HepG2 (cell line): ENCODE results near the gene ADAMTS4. TPM values are rescaled to one million over a fixed set of nuclear protein-coding genes. Genes with fewer than 3 reads are reported as not detected.

Source experiments
- ATRX ChIP-seq: sonication (generic); formaldehyde crosslinking; IDR thresholded peaks from 2 replicates; pipeline ENCODE4 v1.4.0; 2020; ENCODE audit warnings: missing genetic modification reagents, borderline replicate concordance
- CCDC6 ChIP-seq: sonication (generic); formaldehyde crosslinking; IDR thresholded peaks from 2 replicates; pipeline ENCODE4 v1.8.1; 2022; ENCODE audit warnings: mild to moderate bottlenecking, missing genetic modification reagents, moderate library complexity
- KLF11 ChIP-seq: IDR thresholded peaks from 2 replicates; pipeline ENCODE4 v1.6.1; 2016; ENCODE audit warnings: missing compliant biosample characterization
- MEF2D ChIP-seq: sonication (generic); formaldehyde crosslinking; IDR thresholded peaks from 2 replicates; pipeline ENCODE4 v1.5.1; 2020; ENCODE audit warnings: mild to moderate bottlenecking, missing genetic modification reagents
- NFYC ChIP-seq: IDR thresholded peaks from 2 replicates; pipeline ENCODE4 v1.6.1; 2016; ENCODE audit warnings: missing genetic modification reagents, missing compliant biosample characterization
- PHB2 ChIP-seq: fragments of 450-650 bp; IDR thresholded peaks from 2 replicates; pipeline ENCODE4 v1.6.1; 2018; ENCODE audit not compliant: partially characterized antibody
- SP2 ChIP-seq: sonication (generic); formaldehyde crosslinking; IDR thresholded peaks from 2 replicates; pipeline ENCODE4 v1.5.1; 2020; ENCODE audit warnings: mild to moderate bottlenecking, missing genetic modification reagents
- SPEN ChIP-seq: sonication (generic); formaldehyde crosslinking; IDR thresholded peaks from 2 replicates; pipeline ENCODE4 v1.5.1; 2020; ENCODE audit warnings: low read depth, mild to moderate bottlenecking, missing genetic modification reagents
- SYNCRIP ChIP-seq: fragments of 200-400 bp; formaldehyde crosslinking; IDR thresholded peaks from 2 replicates; pipeline ENCODE4 v1.6.1; 2018; ENCODE audit warnings: mild to moderate bottlenecking, low read depth, low read length; ENCODE audit not compliant: insufficient read depth
- TBX3 ChIP-seq: fragments of 450-650 bp; IDR thresholded peaks from 2 replicates; pipeline ENCODE4 v1.6.1; 2017; ENCODE audit warnings: antibody characterized with exemption, mild to moderate bottlenecking, inconsistent platforms, borderline replicate concordance
- ZKSCAN8 ChIP-seq: IDR thresholded peaks from 2 replicates; pipeline ENCODE4 v1.6.1; 2016; ENCODE audit warnings: borderline replicate concordance, missing genetic modification reagents, missing compliant biosample characterization
- ZNF281 ChIP-seq: sonication (generic); formaldehyde crosslinking; IDR thresholded peaks from 2 replicates; pipeline ENCODE4 v1.4.0; 2020; ENCODE audit warnings: missing genetic modification reagents, borderline replicate concordance
- ZNF337 ChIP-seq: sonication (generic); formaldehyde crosslinking; IDR thresholded peaks from 2 replicates; pipeline ENCODE4 v1.5.1; 2020; ENCODE audit warnings: missing genetic modification reagents, low read depth, mild to moderate bottlenecking, borderline replicate concordance
- ZNF501 ChIP-seq: sonication (generic); formaldehyde crosslinking; IDR thresholded peaks from 2 replicates; pipeline ENCODE4 v1.5.1; 2020; ENCODE audit warnings: mild to moderate bottlenecking, moderate library complexity, missing genetic modification reagents
- ZNF605 ChIP-seq: sonication (generic); formaldehyde crosslinking; IDR thresholded peaks from 2 replicates; pipeline ENCODE4 v1.8.0; 2022; ENCODE audit warnings: mild to moderate bottlenecking, missing genetic modification reagents
- ZNF614 ChIP-seq: IDR thresholded peaks from 2 replicates; pipeline ENCODE4 v1.6.1; 2018; ENCODE audit warnings: missing biosample characterization, missing genetic modification reagents, inconsistent platforms, borderline replicate concordance
- polyA plus RNA-seq, 8 experiments: library from polyadenylated mRNA; depleted of rRNA in 3 of 8; stranded (reverse) in 7 of 8; unstranded in 1 of 8; fragments of >200 nt; fragmentation: Illumina TruSeq in 4 of 8; extraction: Trizol in 4 of 8; gene quantifications; 2 replicates each; pipeline versions ENCODE4 v1.2.1 to v1.2.3, GENCODE V29; 2011 to 2016; ENCODE audit warnings: low read depth in 4 of 8, missing spikeins in 1 of 8, mixed read lengths in 1 of 8; ENCODE audit not compliant: insufficient read depth in 1 of 8
- total RNA-seq, 5 experiments: library from RNA; depleted of rRNA; stranded (reverse); fragments of >200 nt; fragmentation: Illumina TruSeq; extraction: Trizol; gene quantifications; 2 replicates each; pipeline ENCODE4 v1.2.3, GENCODE V29; 2016; ENCODE audit warnings: low read depth in 1 of 5
- TF ChIP-seq, protein P1 (sequence below): sonication (generic); formaldehyde crosslinking; IDR thresholded peaks from 2 replicates; pipeline ENCODE4 v1.5.0; 2020; ENCODE audit warnings: missing genetic modification reagents
- TF ChIP-seq, protein P2 (sequence below): sonication (generic); formaldehyde crosslinking; conservative IDR thresholded peaks from 2 replicates; pipeline ENCODE4 v1.4.0; 2020; ENCODE audit warnings: missing genetic modification reagents
- TF ChIP-seq, protein P3 (sequence below): sonication (generic); formaldehyde crosslinking; IDR thresholded peaks from 2 replicates; pipeline ENCODE4 v1.4.0; 2020; ENCODE audit warnings: missing genetic modification reagents
- TF ChIP-seq, protein P4 (sequence below): sonication (generic); formaldehyde crosslinking; IDR thresholded peaks from 2 replicates; pipeline ENCODE4 v1.8.0; 2023; ENCODE audit warnings: mild to moderate bottlenecking, missing genetic modification reagents
- TF ChIP-seq, protein P5 (sequence below): sonication (generic); formaldehyde crosslinking; IDR thresholded peaks from 2 replicates; pipeline ENCODE4 v1.5.1; 2020; ENCODE audit warnings: mild to moderate bottlenecking, moderate library complexity, missing genetic modification reagents

ADAMTS4 gene
- total and polyA plus RNA-seq, 2 of the 13 experiments (the other 11 are each of a cell fraction or from before 2014, with no cell fraction given), result 0.51 to 1.7 TPM

DNA sequence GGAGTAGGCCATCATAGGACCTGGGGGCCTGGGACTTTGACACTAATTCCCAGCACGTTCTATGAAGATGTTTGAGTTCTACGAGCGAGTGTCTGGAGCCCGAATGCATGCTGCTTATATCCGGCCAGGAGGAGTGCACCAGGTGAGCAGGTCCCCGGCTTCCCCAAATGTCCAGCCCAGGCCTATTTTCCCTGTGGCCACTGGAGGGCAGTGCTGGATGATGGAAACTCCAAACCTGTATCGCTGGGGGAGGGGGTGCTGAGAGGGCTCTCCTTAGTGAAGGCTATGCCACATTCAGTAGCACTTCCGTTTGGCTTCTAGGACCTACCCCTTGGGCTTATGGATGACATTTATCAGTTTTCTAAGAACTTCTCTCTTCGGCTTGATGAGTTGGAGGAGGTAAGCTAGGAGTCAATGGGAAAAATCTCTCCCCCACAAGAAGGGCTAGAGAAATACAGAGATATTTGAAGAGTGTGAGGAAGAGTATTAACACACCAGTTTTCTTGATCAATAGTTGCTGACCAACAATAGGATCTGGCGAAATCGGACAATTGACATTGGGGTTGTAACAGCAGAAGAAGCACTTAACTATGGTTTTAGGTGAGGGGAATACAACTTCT is 11.0 kb upstream of the ADAMTS4 start (continued):
- TF ChIP-seq, protein P1, sequence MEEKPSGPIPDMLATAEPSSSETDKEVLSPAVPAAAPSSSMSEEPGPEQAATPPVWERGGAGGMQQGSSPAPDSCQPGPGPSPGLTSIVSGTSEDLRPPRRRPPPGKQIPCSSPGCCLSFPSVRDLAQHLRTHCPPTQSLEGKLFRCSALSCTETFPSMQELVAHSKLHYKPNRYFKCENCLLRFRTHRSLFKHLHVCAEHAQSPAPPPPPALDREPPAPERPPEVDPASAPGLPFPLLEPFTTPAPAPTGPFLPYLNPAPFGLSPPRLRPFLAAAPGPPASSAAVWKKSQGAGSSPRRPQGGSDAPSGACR (CRISPR knock-in tag), result 0 out of 2 replicates have a peak, but pooled peaks have one; percentile 25
- TF ChIP-seq ZKSCAN8 (CRISPR knock-in tag) (0 out of 2 replicates have a peak, but pooled peaks have one; percentile 44), ZNF281 (peak; percentile 94), ZNF337 (CRISPR knock-in tag) (no peak), ZNF614 (CRISPR knock-in tag) (peak; percentile 48; the same call in 1 of the 2 replicates), TBX3 (0 out of 2 replicates have a peak, but pooled peaks have one; percentile 11), SYNCRIP (no peak), SPEN (CRISPR knock-in tag) (0 out of 2 replicates have a peak, but pooled peaks have one; percentile 9), ZNF501 (peak; percentile 62; the same call in 1 of the 2 replicates), CCDC6 (CRISPR knock-in tag) (peak; percentile 54; the same call in 1 of the 2 replicates), ATRX (CRISPR knock-in tag) (no peak), NFYC (CRISPR knock-in tag) (0 out of 2 replicates have a peak, but pooled peaks have one; percentile 12), MEF2D (CRISPR knock-in tag) (peak; percentile 16; the same call in 1 of the 2 replicates), SP2 (CRISPR knock-in tag) (no peak), ZNF605 (CRISPR knock-in tag) (no peak), PHB2 (no peak), KLF11 (CRISPR knock-in tag) (0 out of 2 replicates have a peak, but pooled peaks have one; percentile 21)
- TF ChIP-seq, protein P2, sequence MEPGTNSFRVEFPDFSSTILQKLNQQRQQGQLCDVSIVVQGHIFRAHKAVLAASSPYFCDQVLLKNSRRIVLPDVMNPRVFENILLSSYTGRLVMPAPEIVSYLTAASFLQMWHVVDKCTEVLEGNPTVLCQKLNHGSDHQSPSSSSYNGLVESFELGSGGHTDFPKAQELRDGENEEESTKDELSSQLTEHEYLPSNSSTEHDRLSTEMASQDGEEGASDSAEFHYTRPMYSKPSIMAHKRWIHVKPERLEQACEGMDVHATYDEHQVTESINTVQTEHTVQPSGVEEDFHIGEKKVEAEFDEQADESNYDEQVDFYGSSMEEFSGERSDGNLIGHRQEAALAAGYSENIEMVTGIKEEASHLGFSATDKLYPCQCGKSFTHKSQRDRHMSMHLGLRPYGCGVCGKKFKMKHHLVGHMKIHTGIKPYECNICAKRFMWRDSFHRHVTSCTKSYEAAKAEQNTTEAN (CRISPR knock-in tag), result no peak
- TF ChIP-seq, protein P3, sequence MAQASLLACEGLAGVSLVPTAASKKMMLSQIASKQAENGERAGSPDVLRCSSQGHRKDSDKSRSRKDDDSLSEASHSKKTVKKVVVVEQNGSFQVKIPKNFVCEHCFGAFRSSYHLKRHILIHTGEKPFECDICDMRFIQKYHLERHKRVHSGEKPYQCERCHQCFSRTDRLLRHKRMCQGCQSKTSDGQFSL (CRISPR knock-in tag), result 0 out of 2 replicates have a peak, but pooled peaks have one; percentile 60
- TF ChIP-seq, protein P4, sequence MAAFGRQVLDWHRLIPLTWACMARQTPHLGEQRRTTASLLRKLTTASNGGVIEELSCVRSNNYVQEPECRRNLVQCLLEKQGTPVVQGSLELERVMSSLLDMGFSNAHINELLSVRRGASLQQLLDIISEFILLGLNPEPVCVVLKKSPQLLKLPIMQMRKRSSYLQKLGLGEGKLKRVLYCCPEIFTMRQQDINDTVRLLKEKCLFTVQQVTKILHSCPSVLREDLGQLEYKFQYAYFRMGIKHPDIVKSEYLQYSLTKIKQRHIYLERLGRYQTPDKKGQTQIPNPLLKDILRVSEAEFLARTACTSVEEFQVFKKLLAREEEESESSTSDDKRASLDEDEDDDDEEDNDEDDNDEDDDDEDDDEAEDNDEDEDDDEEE (CRISPR knock-in tag), result no peak
- TF ChIP-seq, protein P5, sequence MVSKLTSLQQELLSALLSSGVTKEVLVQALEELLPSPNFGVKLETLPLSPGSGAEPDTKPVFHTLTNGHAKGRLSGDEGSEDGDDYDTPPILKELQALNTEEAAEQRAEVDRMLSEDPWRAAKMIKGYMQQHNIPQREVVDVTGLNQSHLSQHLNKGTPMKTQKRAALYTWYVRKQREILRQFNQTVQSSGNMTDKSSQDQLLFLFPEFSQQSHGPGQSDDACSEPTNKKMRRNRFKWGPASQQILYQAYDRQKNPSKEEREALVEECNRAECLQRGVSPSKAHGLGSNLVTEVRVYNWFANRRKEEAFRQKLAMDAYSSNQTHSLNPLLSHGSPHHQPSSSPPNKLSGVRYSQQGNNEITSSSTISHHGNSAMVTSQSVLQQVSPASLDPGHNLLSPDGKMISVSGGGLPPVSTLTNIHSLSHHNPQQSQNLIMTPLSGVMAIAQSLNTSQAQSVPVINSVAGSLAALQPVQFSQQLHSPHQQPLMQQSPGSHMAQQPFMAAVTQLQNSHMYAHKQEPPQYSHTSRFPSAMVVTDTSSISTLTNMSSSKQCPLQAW (CRISPR knock-in tag), result peak; percentile 59
